Liver (tissue), 9 donors: ENCODE results near the gene ELAC2. TPM values are rescaled to one million over a fixed set of nuclear protein-coding genes. Genes with fewer than 3 reads are reported as not detected.

Experiments used
- DNase-seq: peaks from one replicate; pipeline ENCODE4 v3.0.0-alpha.2; 2017; ENCODE audit warnings: low spot score
- H3K27ac ChIP-seq, 2 donors: one replicate each; pipeline ENCODE4 v1.7.0; 2013; ENCODE audit warnings: inconsistent platforms in 2 of 2, low read length in 2 of 2, control low read depth in 1 of 2, low read depth in 1 of 2, mild to moderate bottlenecking in 1 of 2
- H3K27me3 ChIP-seq, 4 donors: one replicate each; pipeline versions ENCODE4 v1.6.1 to v1.7.0; 2013; ENCODE audit warnings: low read length in 3 of 4, inconsistent platforms in 1 of 4, mild to moderate bottlenecking in 1 of 4, moderate library complexity in 1 of 4; ENCODE audit not compliant: control insufficient read depth in 4 of 4, insufficient read depth in 4 of 4
- H3K36me3 ChIP-seq, 4 donors: one replicate each; pipeline versions ENCODE4 v1.6.1 to v1.7.0; 2013; ENCODE audit warnings: low read length in 3 of 4, mild to moderate bottlenecking in 3 of 4, low read depth in 1 of 4, moderate library complexity in 1 of 4; ENCODE audit not compliant: control insufficient read depth in 4 of 4, insufficient read depth in 3 of 4
- H3K4me1 ChIP-seq, 4 donors: one replicate each; pipeline versions ENCODE4 v1.6.1 to v1.7.0; 2013; ENCODE audit warnings: low read length in 3 of 4, mild to moderate bottlenecking in 3 of 4, moderate library complexity in 1 of 4; ENCODE audit not compliant: control insufficient read depth in 4 of 4, insufficient read depth in 4 of 4
- H3K4me3 ChIP-seq, 3 donors: one replicate each; pipeline versions ENCODE4 v1.6.1 to v1.7.0; 2013; ENCODE audit warnings: low read length in 3 of 3, control low read depth in 1 of 3, low read depth in 1 of 3, mild to moderate bottlenecking in 1 of 3
- H3K9ac ChIP-seq, 2 donors: one replicate each; pipeline ENCODE4 v1.7.0; 2013; ENCODE audit warnings: low read length in 2 of 2, mild to moderate bottlenecking in 2 of 2, moderate library complexity in 2 of 2, control low read depth in 1 of 2, low read depth in 1 of 2
- H3K9me3 ChIP-seq, 4 donors: one replicate each; pipeline versions ENCODE4 v1.6.1 to v1.7.0; 2013; ENCODE audit warnings: low read length in 3 of 4; ENCODE audit not compliant: control insufficient read depth in 4 of 4
- EGR1 ChIP-seq, 2 donors: IDR thresholded peaks; 2 replicates each; pipeline ENCODE4 v1.6.1; 2016 to 2018; ENCODE audit warnings: antibody characterized with exemption in 2 of 2, low read depth in 2 of 2
- FOXA1 ChIP-seq: IDR thresholded peaks from 2 replicates; pipeline ENCODE4 v1.6.1; 2016; ENCODE audit warnings: antibody characterized with exemption
- FOXA2 ChIP-seq: IDR thresholded peaks from 2 replicates; pipeline ENCODE4 v1.6.1; 2016; ENCODE audit warnings: antibody characterized with exemption
- GABPA ChIP-seq, 2 donors: IDR thresholded peaks in 1 of 2; conservative IDR thresholded peaks in 1 of 2; 2 replicates each; pipeline ENCODE4 v1.6.1; 2016; ENCODE audit warnings: antibody characterized with exemption in 2 of 2, mild to moderate bottlenecking in 1 of 2, moderate library complexity in 1 of 2
- HNF4G ChIP-seq: IDR thresholded peaks from 2 replicates; pipeline ENCODE4 v1.6.1; 2016; ENCODE audit warnings: antibody characterized with exemption
- JUND ChIP-seq, 2 donors: IDR thresholded peaks; 2 replicates each; pipeline ENCODE4 v1.6.1; 2016; ENCODE audit warnings: antibody characterized with exemption in 2 of 2
- RAD21 ChIP-seq, 2 donors: IDR thresholded peaks; 2 replicates each; pipeline ENCODE4 v1.6.1; 2016; ENCODE audit warnings: antibody characterized with exemption in 2 of 2, mild to moderate bottlenecking in 2 of 2
- RXRA ChIP-seq, 2 donors: IDR thresholded peaks; 2 replicates each; pipeline ENCODE4 v1.6.1; 2017 to 2018; ENCODE audit warnings: antibody characterized with exemption in 2 of 2, mild to moderate bottlenecking in 1 of 2
- TAF1 ChIP-seq: conservative IDR thresholded peaks from 2 replicates; pipeline ENCODE4 v1.6.1; 2016; ENCODE audit warnings: antibody characterized with exemption, mild to moderate bottlenecking
- YY1 ChIP-seq: IDR thresholded peaks from 2 replicates; pipeline ENCODE4 v1.6.1; 2016; ENCODE audit warnings: antibody characterized with exemption, mild to moderate bottlenecking
- WGBS: extraction: QIAGEN DNeasy Blood & Tissue Kit; methylation state at CpG from one replicate; pipeline ENCODE4 v1.1.7; 2013; 5-methylcytosine and 5-hydroxymethylcytosine counted together
- polyA plus RNA-seq, 2 donors: library from polyadenylated mRNA; stranded (reverse) in 1 of 2; unstranded in 1 of 2; fragments of 200-250 nt in 1 of 2; fragments of >200 nt in 1 of 2; fragmentation: Nextera tagmentation in 1 of 2; extraction: Ambion mirVana in 1 of 2; gene quantifications; one replicate each; pipeline versions ENCODE4 v1.2.1 to v1.2.3, GENCODE V29; 2013 to 2015
- total RNA-seq, 2 donors: library from RNA; depleted of rRNA; stranded (reverse); fragments of >200 nt; gene quantifications; one replicate each; pipeline ENCODE4 v1.2.3, GENCODE V29; 2014
- TF ChIP-seq, protein P1 (sequence below): IDR thresholded peaks from 2 replicates; pipeline ENCODE4 v1.6.1; 2016; ENCODE audit warnings: antibody characterized with exemption
- TF ChIP-seq, protein P2 (sequence below): IDR thresholded peaks from 2 replicates; pipeline ENCODE4 v1.6.1; 2016; ENCODE audit warnings: antibody characterized with exemption
- TF ChIP-seq, protein P3 (sequence below): IDR thresholded peaks from 2 replicates; pipeline ENCODE4 v1.6.1; 2016; ENCODE audit warnings: antibody characterized with exemption, mild to moderate bottlenecking
- TF ChIP-seq, protein P4 (sequence below): IDR thresholded peaks from 2 replicates; pipeline ENCODE4 v1.6.1; 2016; ENCODE audit warnings: antibody characterized with exemption
- TF ChIP-seq, protein P5 (sequence below): fragments of 150-350 bp; IDR thresholded peaks from 2 replicates; pipeline ENCODE4 v1.5.1; 2017; ENCODE audit warnings: improper control_type of control experiment, low read depth, low read length; ENCODE audit not compliant: missing input control
- donor health status: healthy.
- donor health status: healthy.
- donor health status: healthy.
- donor health status: healthy.
- donor health status: healthy.

Gene ELAC2
- total and polyA plus RNA-seq, 4 donors, result 26.5 to 54.1 (median 36.2) TPM

DNA sequence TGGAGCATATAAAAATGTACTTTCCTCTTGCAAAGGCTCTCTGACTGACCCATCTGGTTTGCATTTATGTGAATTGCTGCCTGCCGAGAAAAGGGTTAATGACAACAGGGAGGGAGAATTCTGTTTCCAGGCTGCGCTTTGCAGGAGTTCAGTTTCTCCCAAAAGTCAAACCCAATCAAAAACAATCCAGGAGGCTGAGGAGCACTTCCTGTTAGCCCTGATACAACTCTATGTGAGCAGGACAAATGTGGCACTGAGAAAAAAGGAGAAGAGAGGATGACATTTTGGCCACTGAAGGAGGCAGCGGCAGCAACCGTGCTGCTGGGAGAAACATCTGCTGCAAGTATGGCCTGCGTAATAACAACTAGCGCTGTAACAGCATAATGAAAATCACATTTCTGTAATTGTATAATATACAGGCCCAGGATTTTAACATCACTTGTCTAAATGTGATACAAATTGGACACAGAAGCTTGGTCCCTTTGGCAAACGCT lies 26.8 kb upstream of the ELAC2 start:
- no peak overlapping the region for H3K27ac ChIP-seq
- no peaks in the 10 kb centered on the region for H3K36me3 ChIP-seq
- no peak overlapping the region for H3K9ac ChIP-seq
- H3K4me1 ChIP-seq, result no peaks in the 10 kb centered on the region
- H3K4me3 ChIP-seq, result no peak overlapping the region
- no peaks in the 10 kb centered on the region for H3K9me3 ChIP-seq
- peaks cover 0 to 7% (median 1%) of the 10 kb centered on the region in 4 donors for H3K27me3 ChIP-seq
- no peak for DNase-seq
- 79% methylated on average over 7 of the region's 7 CpGs for WGBS
- TF ChIP-seq, protein P1, sequence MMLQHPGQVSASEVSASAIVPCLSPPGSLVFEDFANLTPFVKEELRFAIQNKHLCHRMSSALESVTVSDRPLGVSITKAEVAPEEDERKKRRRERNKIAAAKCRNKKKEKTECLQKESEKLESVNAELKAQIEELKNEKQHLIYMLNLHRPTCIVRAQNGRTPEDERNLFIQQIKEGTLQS, result no peak
- TF ChIP-seq FOXA2 (no peak), GABPA (IDR thresholded peaks at IDR 0.05 in 1 of 2, conservative IDR thresholded peaks at IDR 0.05 in 1 of 2) (no peak), HNF4G (no peak), YY1 (no peak), RAD21 (IDR thresholded peaks at IDR 0.05) (no peak), JUND (IDR thresholded peaks at IDR 0.05) (no peak), RXRA (IDR thresholded peaks at IDR 0.05) (no peak), FOXA1 (no peak), TAF1 (no peak), EGR1 (IDR thresholded peaks at IDR 0.05; ENCODE audit: low read depth in 2 of 2) (no peak)
- TF ChIP-seq, protein P2, sequence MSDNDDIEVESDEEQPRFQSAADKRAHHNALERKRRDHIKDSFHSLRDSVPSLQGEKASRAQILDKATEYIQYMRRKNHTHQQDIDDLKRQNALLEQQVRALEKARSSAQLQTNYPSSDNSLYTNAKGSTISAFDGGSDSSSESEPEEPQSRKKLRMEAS, result no peak
- TF ChIP-seq, protein P3, sequence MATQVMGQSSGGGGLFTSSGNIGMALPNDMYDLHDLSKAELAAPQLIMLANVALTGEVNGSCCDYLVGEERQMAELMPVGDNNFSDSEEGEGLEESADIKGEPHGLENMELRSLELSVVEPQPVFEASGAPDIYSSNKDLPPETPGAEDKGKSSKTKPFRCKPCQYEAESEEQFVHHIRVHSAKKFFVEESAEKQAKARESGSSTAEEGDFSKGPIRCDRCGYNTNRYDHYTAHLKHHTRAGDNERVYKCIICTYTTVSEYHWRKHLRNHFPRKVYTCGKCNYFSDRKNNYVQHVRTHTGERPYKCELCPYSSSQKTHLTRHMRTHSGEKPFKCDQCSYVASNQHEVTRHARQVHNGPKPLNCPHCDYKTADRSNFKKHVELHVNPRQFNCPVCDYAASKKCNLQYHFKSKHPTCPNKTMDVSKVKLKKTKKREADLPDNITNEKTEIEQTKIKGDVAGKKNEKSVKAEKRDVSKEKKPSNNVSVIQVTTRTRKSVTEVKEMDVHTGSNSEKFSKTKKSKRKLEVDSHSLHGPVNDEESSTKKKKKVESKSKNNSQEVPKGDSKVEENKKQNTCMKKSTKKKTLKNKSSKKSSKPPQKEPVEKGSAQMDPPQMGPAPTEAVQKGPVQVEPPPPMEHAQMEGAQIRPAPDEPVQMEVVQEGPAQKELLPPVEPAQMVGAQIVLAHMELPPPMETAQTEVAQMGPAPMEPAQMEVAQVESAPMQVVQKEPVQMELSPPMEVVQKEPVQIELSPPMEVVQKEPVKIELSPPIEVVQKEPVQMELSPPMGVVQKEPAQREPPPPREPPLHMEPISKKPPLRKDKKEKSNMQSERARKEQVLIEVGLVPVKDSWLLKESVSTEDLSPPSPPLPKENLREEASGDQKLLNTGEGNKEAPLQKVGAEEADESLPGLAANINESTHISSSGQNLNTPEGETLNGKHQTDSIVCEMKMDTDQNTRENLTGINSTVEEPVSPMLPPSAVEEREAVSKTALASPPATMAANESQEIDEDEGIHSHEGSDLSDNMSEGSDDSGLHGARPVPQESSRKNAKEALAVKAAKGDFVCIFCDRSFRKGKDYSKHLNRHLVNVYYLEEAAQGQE, result no peak
- TF ChIP-seq, protein P4, sequence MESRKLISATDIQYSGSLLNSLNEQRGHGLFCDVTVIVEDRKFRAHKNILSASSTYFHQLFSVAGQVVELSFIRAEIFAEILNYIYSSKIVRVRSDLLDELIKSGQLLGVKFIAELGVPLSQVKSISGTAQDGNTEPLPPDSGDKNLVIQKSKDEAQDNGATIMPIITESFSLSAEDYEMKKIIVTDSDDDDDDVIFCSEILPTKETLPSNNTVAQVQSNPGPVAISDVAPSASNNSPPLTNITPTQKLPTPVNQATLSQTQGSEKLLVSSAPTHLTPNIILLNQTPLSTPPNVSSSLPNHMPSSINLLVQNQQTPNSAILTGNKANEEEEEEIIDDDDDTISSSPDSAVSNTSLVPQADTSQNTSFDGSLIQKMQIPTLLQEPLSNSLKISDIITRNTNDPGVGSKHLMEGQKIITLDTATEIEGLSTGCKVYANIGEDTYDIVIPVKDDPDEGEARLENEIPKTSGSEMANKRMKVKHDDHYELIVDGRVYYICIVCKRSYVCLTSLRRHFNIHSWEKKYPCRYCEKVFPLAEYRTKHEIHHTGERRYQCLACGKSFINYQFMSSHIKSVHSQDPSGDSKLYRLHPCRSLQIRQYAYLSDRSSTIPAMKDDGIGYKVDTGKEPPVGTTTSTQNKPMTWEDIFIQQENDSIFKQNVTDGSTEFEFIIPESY, result no peak
- TF ChIP-seq, protein P5, sequence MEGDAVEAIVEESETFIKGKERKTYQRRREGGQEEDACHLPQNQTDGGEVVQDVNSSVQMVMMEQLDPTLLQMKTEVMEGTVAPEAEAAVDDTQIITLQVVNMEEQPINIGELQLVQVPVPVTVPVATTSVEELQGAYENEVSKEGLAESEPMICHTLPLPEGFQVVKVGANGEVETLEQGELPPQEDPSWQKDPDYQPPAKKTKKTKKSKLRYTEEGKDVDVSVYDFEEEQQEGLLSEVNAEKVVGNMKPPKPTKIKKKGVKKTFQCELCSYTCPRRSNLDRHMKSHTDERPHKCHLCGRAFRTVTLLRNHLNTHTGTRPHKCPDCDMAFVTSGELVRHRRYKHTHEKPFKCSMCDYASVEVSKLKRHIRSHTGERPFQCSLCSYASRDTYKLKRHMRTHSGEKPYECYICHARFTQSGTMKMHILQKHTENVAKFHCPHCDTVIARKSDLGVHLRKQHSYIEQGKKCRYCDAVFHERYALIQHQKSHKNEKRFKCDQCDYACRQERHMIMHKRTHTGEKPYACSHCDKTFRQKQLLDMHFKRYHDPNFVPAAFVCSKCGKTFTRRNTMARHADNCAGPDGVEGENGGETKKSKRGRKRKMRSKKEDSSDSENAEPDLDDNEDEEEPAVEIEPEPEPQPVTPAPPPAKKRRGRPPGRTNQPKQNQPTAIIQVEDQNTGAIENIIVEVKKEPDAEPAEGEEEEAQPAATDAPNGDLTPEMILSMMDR, result no peak
